BE2C (cell line): ENCODE measurements around the gene RXRG.

Experiments
- DNase-seq: peaks from one replicate; pipeline ENCODE4 v3.0.0-alpha.2; 2020
- H3K27me3 ChIP-seq: fragments of 250-450 bp; sonication (Bioruptor Pico); 2 replicates; pipeline ENCODE4 v1.5.1; 2020; ENCODE audit warnings: mild to moderate bottlenecking
- H3K36me3 ChIP-seq: fragments of 250-450 bp; sonication (Bioruptor Pico); 2 replicates; pipeline ENCODE4 v1.5.1; 2020; ENCODE audit warnings: mild to moderate bottlenecking
- H3K4me1 ChIP-seq: fragments of 250-450 bp; sonication (Bioruptor Pico); 2 replicates; pipeline ENCODE4 v1.5.1; 2020
- H3K4me3 ChIP-seq: 2 replicates; pipeline ENCODE4 v1.5.1; 2011; ENCODE audit warnings: low read depth, low read length
- H3K9me3 ChIP-seq: fragments of 250-450 bp; sonication (Bioruptor Pico); 2 replicates; pipeline ENCODE4 v1.5.1; 2020
- CTCF ChIP-seq: IDR thresholded peaks from 2 replicates; pipeline ENCODE4 v1.5.1; 2012; ENCODE audit warnings: mild to moderate bottlenecking, low read depth, low read length

Gene RXRG

GRCh38 chr1:165381745-165382505, 63.0 kb downstream of the RXRG start:
- Histone ChIP-seq H3K4me3 (no peak overlapping the region), H3K27me3 (peaks cover 12% of the 10 kb centered on the region; the same call in 1 of the 2 replicates), H3K36me3 (no peaks in the 10 kb centered on the region), H3K4me1 (no peaks in the 10 kb centered on the region), H3K9me3 (no peaks in the 10 kb centered on the region)
- no peak for DNase-seq
- TF ChIP-seq CTCF = no peak

- Histone ChIP-seq H3K27me3 (peaks cover 23% of the 10 kb centered on the region), H3K36me3 (no peaks in the 10 kb centered on the region), H3K4me1 (no peaks in the 10 kb centered on the region), H3K9me3 (no peaks in the 10 kb centered on the region; the same call in 1 of the 2 replicates), H3K4me3 (no peak overlapping the region)
- no peak for DNase-seq
- no peak for TF ChIP-seq CTCF
Observed at GRCh38 chr1:165376811-165377311, 68.1 kb downstream of the RXRG start.

- Histone ChIP-seq H3K9me3 (no peaks in the 10 kb centered on the region; the same call in 1 of the 2 replicates), H3K36me3 (no peaks in the 10 kb centered on the region), H3K4me1 (no peaks in the 10 kb centered on the region), H3K27me3 (peaks cover 23% of the 10 kb centered on the region), H3K4me3 (no peak overlapping the region)
- DNase-seq = no peak
- TF ChIP-seq CTCF = no peak
Observed at GRCh38 chr1:165376041-165376810, 68.7 kb downstream of the RXRG start.

GRCh38 chr1:165375623-165376022, 69.3 kb downstream of the RXRG start:
- Histone ChIP-seq H3K9me3 (no peaks in the 10 kb centered on the region; the same call in 1 of the 2 replicates), H3K4me1 (no peaks in the 10 kb centered on the region), H3K27me3 (peaks cover 23% of the 10 kb centered on the region), H3K4me3 (no peak overlapping the region), H3K36me3 (no peaks in the 10 kb centered on the region)
- no peak for DNase-seq
- no peak for TF ChIP-seq CTCF

DNA sequence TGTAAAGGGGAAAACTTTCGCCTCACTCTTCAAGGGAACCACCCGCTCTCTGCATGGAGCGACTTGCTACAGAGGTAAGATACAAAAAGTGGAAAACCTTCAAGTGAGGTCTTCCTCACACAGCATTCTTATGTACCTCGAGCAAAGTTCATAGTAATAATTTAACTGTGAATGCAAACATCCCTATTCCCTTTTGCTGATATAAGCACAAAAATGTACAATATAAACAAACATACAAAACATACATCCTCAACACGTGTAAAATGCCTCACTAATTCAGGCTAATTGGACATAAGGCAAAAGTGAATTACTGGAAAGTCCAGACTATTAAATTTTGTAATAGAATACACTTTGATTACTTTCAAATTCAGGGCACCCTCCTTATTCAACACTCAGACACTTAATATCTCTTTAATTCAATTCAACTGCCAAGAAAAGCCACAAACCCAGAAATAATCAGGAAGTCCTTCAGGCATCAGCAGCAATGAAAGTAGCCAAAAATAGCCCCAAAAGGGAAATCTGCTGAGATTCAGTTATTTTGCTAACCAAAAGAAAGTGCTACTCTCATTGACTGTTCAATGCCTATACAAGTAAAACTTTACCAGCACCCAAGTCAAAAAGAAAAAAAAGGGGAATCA, 73.2 kb downstream of the RXRG start:
- Histone ChIP-seq H3K4me3 (no peak overlapping the region), H3K9me3 (no peaks in the 10 kb centered on the region; the same call in 1 of the 2 replicates), H3K36me3 (no peaks in the 10 kb centered on the region), H3K4me1 (no peaks in the 10 kb centered on the region), H3K27me3 (peaks cover 17% of the 10 kb centered on the region)
- TF ChIP-seq CTCF = no peak
- no peak for DNase-seq
